SU-DHL-6 (cell line): ENCODE results near the gene CCNYL1.
"Not testable (repeated sequence)": the region's sequence is repeated elsewhere in the genome, so short reads cannot be mapped to it uniquely, and the experiment has no call there.

Experiments used
- EZH2phosphoT487 ChIP-seq: fragments of 200-600 bp; sonication (generic), shearing (Covaris generic); conservative IDR thresholded peaks from 2 replicates; pipeline ENCODE4 v1.6.1; 2018; ENCODE audit warnings: mild to moderate bottlenecking, antibody characterized with exemption, low read length, moderate library complexity, mixed read lengths
- TF ChIP-seq, protein P1 (sequence below): fragments of 200-600 bp; sonication (generic); IDR thresholded peaks from one replicate; pipeline ENCODE4 v1.5.1; 2017; ENCODE audit warnings: antibody characterized with exemption, mild to moderate bottlenecking, low read length, moderate library complexity; ENCODE audit not compliant: insufficient read depth, poor library complexity, severe bottlenecking

DNA sequence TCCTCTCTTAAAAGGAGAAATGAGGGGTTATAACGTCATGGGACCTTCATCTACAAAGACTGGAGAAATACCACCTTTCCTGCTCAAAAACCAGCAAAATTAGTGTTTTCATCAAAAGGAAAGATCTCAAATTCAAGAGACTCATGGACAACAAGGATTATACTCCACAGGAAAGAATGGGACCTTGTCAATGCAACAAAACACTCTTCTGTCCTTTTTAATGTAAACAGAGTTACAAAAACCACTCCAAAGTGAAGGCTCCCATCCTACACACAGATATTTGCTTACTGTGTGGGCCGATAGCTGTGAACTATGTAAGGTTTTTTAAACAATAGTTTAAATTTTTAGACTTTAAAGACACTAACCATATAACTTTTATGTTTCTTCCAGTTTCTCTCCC lies 42.2 kb downstream of the CCNYL1 start:
- TF ChIP-seq, protein P1, sequence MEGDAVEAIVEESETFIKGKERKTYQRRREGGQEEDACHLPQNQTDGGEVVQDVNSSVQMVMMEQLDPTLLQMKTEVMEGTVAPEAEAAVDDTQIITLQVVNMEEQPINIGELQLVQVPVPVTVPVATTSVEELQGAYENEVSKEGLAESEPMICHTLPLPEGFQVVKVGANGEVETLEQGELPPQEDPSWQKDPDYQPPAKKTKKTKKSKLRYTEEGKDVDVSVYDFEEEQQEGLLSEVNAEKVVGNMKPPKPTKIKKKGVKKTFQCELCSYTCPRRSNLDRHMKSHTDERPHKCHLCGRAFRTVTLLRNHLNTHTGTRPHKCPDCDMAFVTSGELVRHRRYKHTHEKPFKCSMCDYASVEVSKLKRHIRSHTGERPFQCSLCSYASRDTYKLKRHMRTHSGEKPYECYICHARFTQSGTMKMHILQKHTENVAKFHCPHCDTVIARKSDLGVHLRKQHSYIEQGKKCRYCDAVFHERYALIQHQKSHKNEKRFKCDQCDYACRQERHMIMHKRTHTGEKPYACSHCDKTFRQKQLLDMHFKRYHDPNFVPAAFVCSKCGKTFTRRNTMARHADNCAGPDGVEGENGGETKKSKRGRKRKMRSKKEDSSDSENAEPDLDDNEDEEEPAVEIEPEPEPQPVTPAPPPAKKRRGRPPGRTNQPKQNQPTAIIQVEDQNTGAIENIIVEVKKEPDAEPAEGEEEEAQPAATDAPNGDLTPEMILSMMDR = not testable (repeated sequence)
- TF ChIP-seq EZH2phosphoT487 = not testable (repeated sequence)
